Measurements from ENCODE around the gene RNU1-1.
A peak's percentile ranks its signal among the peaks of the same experiment; 100 is the strongest.
"Not testable (repeated sequence)": the region's sequence is repeated elsewhere in the genome, so short reads cannot be mapped to it uniquely, and the experiment has no call there.

Gene RNU1-1

DNA sequence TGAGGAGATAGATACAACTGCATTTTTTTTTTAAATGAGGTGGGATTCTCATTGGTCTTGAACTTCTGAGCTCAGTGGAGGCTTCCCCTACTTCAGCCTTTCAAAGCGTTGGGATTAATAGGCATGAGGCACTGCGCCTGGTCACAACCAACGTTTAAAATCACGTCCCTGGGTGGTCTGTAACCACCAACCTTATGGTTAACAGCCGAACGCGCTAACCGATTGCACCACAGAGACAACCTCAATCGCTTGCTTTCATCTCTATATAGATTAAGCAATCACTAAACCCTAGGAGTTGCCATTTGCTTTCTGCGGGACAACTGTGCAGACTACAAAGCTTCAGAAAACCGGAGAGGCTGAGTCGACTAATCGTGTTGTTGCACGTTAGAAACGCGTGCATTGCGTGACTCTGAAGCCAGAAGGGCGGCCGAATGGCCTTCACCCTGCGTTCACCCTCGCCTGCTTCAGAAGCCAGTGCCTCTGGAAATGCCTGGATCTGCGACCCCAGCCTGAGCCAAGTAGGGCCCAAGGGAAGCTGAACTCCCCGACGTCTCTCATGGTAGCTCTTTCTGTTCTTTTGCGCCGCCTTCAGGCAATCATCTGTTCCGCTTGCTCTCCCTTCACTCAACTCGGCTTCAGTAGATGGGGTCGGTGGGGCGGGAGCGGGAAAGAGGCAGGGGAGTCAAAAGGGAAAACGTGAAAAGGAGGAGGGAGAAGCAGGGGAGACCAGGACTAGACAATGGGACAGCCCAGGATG lies 18.3 kb upstream of the RNU1-1 start:
- intact Hi-C loops (cut with DNase I) = not testable (repeated sequence)
- peak in 17 of 42 donors; percentile 12 to 73 (median 42) for DNase-seq

DNA sequence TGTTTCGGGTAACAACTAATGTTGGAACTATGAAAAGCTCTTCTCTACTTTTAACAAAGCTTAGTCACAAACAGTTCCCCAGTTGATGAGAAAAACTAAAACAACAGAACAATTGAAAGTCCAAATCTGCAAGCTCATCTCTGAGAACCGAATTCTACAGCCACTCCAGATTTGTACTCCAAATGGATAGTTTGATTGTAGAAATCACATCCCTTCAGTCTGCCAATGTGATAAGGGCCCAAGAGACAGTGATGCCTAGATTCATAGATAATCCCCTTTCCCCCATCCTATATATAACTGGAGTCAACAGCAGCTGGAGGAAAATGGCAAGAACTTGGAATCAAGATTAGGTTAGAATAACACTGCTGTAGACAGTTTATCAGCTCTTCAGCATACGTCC lies 14.3 kb upstream of the RNU1-1 start:
- intact Hi-C loops (cut with DNase I); DNase-seq: not testable (repeated sequence)

DNA sequence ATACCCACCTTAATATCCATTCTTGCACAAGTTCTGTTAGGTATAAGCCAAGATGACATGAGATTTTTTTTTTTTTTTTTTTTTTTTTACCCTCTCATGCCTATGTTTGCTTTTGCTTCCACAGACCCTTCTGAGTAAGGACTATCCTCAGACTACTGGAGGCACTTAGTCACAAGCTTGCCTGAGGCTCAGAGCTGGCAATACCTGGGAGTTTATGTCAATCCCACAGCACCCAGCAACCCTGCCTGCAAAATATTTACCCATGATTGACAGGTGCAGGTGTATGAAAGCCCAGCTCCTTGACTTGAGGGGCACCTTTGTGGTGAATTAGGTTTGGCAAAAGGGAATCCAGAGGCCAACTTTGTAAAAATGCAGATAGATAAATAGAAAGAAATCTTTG lies 11.7 kb upstream of the RNU1-1 start:
- intact Hi-C loops (cut with DNase I); DNase-seq: not testable (repeated sequence)

DNA sequence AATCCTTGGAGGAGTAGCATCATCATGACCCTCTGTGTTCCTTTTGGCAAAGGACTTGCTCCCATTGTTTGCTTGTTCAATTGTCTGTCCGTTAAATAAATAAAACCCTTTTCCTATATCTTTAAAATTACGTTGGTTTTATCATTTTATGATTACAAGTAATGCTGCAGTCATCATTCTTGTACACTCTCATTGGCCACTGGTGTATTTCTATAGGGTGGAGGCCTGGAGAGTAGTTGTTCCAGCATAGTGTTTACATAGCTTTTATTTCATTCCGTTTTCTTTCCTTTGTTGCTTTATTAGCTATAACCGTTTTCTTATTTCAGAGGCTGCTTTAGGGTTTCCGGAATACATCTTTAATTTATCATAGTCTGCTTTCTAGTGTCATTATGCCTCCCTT lies 7.6 kb upstream of the RNU1-1 start:
- intact Hi-C loops (cut with DNase I); DNase-seq: not testable (repeated sequence)

DNA sequence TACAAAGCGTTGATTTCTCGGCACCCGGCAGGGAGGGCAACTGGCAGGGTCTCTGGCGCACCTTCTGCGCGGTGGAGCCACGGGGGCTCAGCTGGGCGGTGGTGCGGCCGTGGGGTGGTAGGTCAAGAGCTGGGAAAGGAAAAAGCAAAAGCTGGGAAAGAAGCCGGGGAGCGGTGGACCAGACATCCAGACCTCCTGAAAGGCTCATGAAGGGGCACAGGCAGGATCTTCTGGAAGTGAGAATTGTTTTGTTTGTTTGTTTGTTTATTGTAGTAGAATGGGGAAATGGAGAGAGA lies 7.2 kb upstream of the RNU1-1 start:
- intact Hi-C loops (cut with DNase I) = no loop called here
- DNase-seq = no peak

DNA sequence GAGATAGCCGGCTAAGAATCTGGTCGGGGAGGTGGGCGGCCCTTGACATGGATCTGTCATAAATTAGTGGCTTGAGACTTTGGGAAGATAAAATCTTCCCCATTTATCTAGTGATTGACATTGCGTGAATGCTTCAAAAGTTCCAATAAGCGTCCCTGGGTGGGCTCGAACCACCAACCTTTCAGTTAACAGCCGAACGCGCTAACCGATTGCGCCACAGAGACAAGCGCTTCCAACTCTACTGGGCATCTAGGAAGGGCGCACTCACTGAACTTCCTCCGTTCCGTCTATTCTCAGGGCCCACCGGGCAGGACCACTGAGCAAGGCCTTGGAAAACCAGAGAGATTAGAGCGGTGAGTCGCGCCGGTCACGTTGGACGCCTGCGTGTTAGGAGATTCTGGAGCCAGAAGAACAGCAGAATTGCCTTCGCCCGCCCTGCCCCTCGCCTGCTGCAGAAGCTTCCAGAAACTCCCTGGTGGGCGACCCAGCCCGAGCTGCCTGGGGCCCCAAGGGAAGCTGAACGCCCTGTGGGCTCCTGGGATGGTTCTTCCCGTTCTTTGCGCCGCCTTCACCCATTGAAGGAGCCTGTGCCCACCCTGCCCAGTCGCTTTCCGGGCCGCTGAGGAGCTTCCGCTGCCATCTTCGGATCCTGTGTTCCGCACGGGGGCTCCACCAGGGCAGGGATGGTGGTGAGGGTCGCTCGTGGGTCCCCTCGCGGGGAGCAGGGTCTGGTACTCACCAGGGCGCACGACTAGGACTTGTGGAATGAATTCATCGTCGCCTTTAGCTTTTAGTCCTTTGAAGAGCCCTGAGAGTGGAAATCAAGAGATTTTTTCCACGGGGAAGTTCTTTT lies 6.6 kb upstream of the RNU1-1 start:
- DNase-seq; intact Hi-C loops (cut with DNase I): not testable (repeated sequence)

DNA sequence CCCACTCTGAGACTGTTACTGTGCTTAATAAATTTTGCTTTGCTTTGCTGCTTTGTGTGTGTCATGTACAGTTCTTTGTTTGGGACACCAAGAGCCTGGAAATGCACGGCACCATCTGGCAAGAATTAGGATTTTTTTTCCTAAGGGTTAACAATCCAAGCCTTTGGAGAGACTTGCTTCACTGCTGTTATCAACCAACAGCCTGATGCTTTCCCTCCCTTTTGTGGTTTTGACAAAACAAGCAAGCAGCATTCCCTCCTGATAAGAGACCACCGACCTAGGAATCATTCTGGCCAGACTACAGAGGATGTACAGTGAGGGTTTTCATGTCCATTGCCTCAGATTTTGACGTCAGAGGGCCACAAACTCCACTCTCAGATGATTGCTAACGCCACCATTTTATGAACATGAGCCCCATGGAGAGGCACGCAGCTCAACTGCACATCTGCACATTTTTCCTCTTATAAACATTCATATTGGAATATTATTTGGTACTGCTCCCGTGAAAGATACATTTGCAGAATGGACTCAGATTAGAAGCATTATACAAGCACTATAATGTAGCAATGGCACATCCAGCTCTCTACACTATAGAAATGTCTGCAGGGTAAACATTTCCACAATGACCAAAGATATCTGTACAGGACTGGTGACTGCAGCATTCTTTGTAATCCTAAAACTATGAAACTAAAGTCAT lies 5.3 kb upstream of the RNU1-1 start:
- DNase-seq; intact Hi-C loops (cut with DNase I): not testable (repeated sequence)

- intact Hi-C loops (cut with DNase I); DNase-seq: not testable (repeated sequence)
Observed at GRCh38 chr1:16518913-16519254, 4.8 kb upstream of the RNU1-1 start.

DNA sequence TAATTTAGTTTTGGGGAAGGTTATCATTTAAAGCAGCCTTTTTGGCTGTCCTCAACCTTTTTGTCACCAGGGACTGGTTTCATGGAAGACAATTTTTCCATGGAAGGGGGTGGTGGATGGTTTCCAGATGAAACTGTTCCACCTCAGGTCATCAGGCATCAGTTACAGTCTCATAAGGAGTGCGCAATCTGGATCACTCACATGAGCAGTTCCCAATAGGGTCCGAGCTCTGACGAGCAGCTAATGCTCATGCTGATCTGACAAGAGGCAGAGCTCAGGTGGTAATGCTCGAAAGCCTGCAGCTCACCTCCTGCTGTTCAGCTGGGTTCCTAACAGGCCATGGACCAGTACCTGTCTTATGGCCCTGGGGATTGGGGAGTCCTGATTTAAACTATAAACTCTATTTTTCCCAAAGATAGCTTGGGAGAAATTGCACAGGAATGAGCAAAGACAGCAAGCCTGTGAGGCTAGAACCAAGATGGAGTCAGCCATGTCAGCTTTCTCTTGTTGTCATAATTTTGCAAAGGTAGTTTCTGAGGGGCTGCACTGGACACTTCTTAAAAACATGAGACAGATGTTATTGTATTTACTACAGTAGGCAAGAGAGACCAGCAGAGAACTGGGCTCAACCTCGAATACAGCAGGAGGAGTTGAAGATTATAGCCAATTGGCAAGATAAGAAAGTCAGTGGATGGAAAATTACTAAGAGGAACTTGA lies 2.8 kb upstream of the RNU1-1 start:
- DNase-seq; intact Hi-C loops (cut with DNase I): not testable (repeated sequence)

- intact Hi-C loops (cut with DNase I) = not testable (repeated sequence)
- peak in 10 of 42 donors; percentile 34 to 66 (median 47) for DNase-seq
Observed at GRCh38 chr1:16513412-16514106, 526 bp downstream of the RNU1-1 start.

DNA sequence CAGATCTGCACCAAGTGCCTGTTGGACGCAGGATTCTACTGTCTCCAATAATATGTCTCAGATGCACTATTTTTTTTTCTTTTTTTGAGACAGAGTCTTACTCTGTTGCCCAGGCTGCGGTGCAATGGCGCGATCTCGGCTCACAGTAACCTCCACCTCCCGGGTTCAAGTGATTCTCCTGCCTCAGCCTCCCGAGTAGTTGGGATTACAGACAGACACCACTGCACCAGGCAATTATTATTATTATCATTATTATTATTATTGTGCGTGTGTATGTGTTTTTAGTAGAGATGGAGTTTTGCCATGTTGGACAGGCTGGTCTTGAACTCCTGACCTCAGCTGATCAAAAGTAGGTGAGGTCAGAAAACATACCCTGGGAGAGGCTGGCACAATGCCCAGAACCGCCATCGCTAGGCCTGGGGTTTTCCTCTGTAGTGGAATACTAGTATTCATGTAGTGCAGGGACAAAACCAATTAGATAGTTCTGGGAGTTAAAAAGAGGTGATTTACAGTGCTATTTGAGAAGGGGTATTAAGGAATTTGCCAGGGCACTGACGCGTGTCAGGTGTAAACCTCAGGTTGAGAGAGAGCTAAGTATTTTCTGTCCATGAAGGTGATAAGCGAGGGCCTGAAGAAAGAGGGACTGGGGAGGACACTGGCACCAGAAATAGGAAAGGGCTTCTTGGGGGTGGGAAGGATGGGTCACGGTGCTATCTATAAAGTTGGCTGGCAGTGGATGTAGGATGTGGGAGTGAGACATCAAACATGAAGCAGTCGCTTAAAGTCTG lies 1.3 kb downstream of the RNU1-1 start:
- intact Hi-C loops (cut with DNase I); DNase-seq: not testable (repeated sequence)

DNA sequence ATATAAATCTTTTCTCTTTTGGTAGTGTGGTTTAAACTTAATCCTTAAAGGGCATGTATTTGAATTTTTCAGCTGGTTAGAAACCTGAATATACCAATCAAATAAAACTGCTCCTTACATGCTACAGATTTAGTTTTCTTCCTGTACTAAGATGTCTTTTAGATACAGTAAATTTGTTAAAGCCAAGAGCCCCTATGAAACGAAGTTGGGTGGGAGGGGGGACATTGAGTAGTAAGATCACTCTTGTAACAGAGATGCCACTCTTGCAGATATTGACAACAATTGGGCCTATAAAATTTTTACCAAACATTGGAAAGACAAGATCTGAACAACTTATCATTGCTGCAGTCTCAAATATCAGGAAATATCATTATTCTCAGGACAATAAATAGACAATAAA lies 2.2 kb downstream of the RNU1-1 start:
- DNase-seq; intact Hi-C loops (cut with DNase I): not testable (repeated sequence)

DNA sequence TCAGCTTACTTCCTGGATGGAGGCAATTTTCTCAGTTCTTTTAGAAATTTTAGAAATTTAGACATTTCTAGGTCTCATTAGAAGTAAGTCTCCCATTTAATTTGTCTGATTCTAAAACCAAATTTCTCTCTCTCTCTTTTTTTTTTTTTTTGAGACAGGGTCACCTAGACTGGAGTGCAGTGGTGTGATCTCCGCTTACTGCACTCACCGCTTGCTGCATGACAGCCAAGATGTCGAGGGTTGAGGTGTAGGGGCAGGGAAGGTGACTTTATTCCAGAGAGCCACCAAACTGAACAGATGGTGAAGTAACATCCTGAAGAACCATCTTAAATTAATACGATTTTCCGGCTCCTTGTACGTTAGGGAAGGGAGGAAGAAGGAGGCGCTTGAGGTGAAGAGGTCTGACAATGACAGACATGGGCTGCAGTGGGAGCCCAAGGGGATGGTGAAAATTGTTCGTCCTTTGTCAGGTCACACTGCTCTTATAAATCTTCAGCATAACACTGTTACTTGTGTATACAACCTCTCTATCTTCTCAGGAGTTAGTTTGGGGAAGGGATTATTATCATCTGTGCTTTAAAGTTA lies 5.1 kb downstream of the RNU1-1 start:
- peak in 3 of 42 donors; percentile 24 to 40 (median 34) for DNase-seq
- intact Hi-C loops (cut with DNase I) = not testable (repeated sequence)

DNA sequence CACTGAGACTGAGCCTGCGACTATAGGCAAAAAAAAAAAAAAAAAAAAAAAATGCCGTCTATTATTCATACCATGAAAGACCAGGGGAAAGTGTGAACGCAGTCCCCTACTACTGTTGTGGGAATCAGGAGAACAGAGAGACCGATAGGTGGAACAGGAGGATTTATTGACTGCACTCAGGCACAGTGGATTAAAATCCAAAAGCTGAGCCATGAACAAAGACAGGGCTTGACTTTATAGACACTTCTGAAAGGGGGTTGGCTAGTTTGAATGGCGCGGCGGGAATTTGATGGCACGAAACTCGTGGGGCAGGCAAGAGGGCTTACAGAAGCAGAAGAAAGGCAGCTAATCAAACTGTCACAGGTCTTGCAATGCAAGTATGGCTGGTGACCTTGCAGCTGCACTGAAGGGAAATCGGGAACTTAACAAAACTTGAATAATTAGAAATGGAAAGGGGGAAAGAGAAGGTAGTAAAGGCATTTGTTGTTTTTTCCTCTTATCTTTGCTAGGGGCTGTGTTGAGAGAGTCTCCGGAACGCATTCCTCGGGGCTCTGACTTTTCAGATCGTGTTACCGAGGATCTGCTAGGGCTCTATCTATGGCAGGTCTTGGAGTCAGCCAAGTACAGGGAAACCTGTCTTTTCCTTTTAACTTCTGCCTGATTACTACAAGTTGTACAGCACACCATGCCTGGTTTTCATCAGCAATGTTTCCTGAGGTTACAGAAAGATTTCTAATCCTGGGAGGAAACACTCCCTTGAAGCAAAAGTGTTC lies 7.5 kb downstream of the RNU1-1 start:
- DNase-seq; intact Hi-C loops (cut with DNase I): not testable (repeated sequence)

- intact Hi-C loops (cut with DNase I); DNase-seq: not testable (repeated sequence)
Observed at GRCh38 chr1:16505870-16506269, 8.2 kb downstream of the RNU1-1 start.

- intact Hi-C loops (cut with DNase I) = no loop called here
- no peak for DNase-seq
Observed at GRCh38 chr1:16503494-16503893, 10.6 kb downstream of the RNU1-1 start.

GRCh38 chr1:16501446-16501845 lies 12.6 kb downstream of the RNU1-1 start:
- DNase-seq; intact Hi-C loops (cut with DNase I): not testable (repeated sequence)

Data from head of caudate nucleus (tissue), 42 donors.